A549 treated with AZD2906 at 1 μM for 4 hours (cell line): ENCODE data around the gene LRGUK. TPM values are rescaled to one million over a fixed set of nuclear protein-coding genes. Genes with fewer than 3 reads are reported as not detected.

ENCODE experiments used
- total RNA-seq: library from RNA; stranded (reverse); fragments of 200-300 nt; extraction: Qiagen RNA extraction; gene quantifications from 5 replicates; pipeline ENCODE4 v1.2.3, GENCODE V29; 2022

Gene LRGUK
- 0.20 to 0.37 TPM (median 0.31 TPM) in 5 replicates for total RNA-seq

GRCh38 chr7:134126966-134127848 lies at the start of gene LRGUK:
TSS of gene LRGUK (plus strand) at chr7:134127340. CDS start at chr7:134127368, 28 bp downstream.

Other genes starting within 250 kb of the LRGUK start
- 27.3 to 34.4 TPM (median 33.0 TPM) in 5 replicates for gene SLC35B4, start 189.6 kb downstream of the LRGUK start, total RNA-seq